Activated CD4-positive, alpha-beta memory T cell treated with anti-CD3 and anti-CD28 coated beads, Interleukin-2, amount 10 ng/mL, durations not matched to agents 7 days and 5 days (primary cell): ENCODE results near the gene ALK. TPM values are rescaled to one million over a fixed set of nuclear protein-coding genes. Genes with fewer than 3 reads are reported as not detected.

Experiments
- CTCF ChIA-PET: fragments of 350-600 bp; sonication (Branson Sonifier 250); formaldehyde crosslinking; loops from one replicate; lab custom pipeline; 2021; ENCODE audit warnings: antibody characterized with exemption, inconsistent platforms; lab: Charles Lee
- POLR2A ChIA-PET: fragments of 350-600 bp; sonication (Branson Sonifier 250); formaldehyde crosslinking; loops from one replicate; lab custom pipeline; 2021; ENCODE audit warnings: antibody characterized with exemption; lab: Charles Lee
- DNase-seq: peaks from one replicate; pipeline ENCODE4 v3.0.0-alpha.2; 2020
- H3K27ac Mint-ChIP-seq: one replicate; pipeline ENCODE4 v1.8.0; 2021; ENCODE audit warnings: mild to moderate bottlenecking, mixed read lengths
- H3K27me3 Mint-ChIP-seq: one replicate; pipeline ENCODE4 v1.8.0; 2021; ENCODE audit warnings: mixed read lengths
- H3K36me3 Mint-ChIP-seq: one replicate; pipeline ENCODE4 v1.8.0; 2021; ENCODE audit warnings: low read depth, mixed read lengths
- H3K4me1 Mint-ChIP-seq: one replicate; pipeline ENCODE4 v1.8.0; 2021; ENCODE audit warnings: mixed read lengths
- H3K4me3 Mint-ChIP-seq: one replicate; pipeline ENCODE4 v1.8.0; 2021; ENCODE audit warnings: mild to moderate bottlenecking, mixed read lengths
- H3K9me3 Mint-ChIP-seq: one replicate; pipeline ENCODE4 v1.8.0; 2021; ENCODE audit warnings: mixed read lengths
- total RNA-seq, 2 experiments: library from RNA; stranded (reverse); gene quantifications; one replicate each; pipeline ENCODE4 v1.2.3, GENCODE V29; 2021

ALK gene
- total RNA-seq, 2 experiments from 2014 or later, result not detected

- H3K4me1 Mint-ChIP-seq, result no peaks in the 10 kb centered on the region
- ChIA-PET POLR2A (no interaction called here), CTCF (no interaction called here)
- DNase-seq, result no peak
- peaks cover 17% of the 10 kb centered on the region for H3K27me3 Mint-ChIP-seq
- no peak overlapping the region for H3K27ac Mint-ChIP-seq
- no peaks in the 10 kb centered on the region for H3K9me3 Mint-ChIP-seq
- no peaks in the 10 kb centered on the region for H3K36me3 Mint-ChIP-seq
- no peak overlapping the region for H3K4me3 Mint-ChIP-seq
Observed at GRCh38 chr2:29724282-29724681, 197.1 kb downstream of the ALK start.

DNA sequence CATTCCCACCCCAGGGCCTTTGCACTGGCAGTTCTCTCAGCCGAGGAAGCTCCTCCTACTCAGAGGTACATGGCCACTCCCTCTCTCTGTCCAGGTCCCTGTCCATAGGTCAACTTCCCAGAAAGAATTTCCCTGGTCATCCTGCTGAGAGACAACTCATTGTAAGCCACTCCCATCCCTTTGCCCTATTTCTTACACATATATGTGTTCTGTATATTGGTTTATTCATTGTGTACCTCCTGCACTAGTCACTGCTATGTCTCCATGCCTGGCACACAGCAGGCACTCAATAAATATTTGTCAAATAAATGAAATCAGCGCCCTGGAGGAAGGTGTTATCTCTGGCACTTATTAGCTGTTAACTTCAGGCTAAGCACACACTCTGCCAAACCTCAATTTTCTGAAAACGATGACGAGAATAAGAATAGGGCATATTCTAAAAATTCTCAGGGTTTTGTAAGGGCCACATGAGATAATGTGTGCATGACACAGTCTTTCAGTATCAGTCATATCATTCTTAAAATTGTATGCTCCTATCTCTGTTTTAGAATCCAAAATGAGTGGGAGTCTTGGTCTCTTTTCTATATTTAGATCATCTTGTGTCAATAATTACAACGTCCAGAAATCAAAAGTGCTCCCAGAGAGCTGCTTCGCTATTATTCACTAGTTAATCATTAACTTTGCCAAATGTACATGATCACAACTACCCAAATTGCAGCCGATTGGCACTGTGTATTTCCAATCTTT is 198.0 kb downstream of the ALK start:
- Mint-ChIP-seq H3K9me3 (no peaks in the 10 kb centered on the region), H3K4me1 (no peaks in the 10 kb centered on the region), H3K27me3 (peaks cover 16% of the 10 kb centered on the region), H3K27ac (no peak overlapping the region), H3K4me3 (no peak overlapping the region), H3K36me3 (no peaks in the 10 kb centered on the region)
- POLR2A ChIA-PET, result no interaction called here
- CTCF ChIA-PET, result no interaction called here
- DNase-seq, result no peak

- Mint-ChIP-seq H3K27me3 (peaks cover 16% of the 10 kb centered on the region), H3K4me3 (no peak overlapping the region), H3K36me3 (no peaks in the 10 kb centered on the region), H3K27ac (no peak overlapping the region), H3K9me3 (no peaks in the 10 kb centered on the region), H3K4me1 (no peaks in the 10 kb centered on the region)
- CTCF ChIA-PET, result no interaction called here
- DNase-seq, result no peak
- POLR2A ChIA-PET, result no interaction called here
Observed at GRCh38 chr2:29719639-29720038, 201.7 kb downstream of the ALK start.

DNA sequence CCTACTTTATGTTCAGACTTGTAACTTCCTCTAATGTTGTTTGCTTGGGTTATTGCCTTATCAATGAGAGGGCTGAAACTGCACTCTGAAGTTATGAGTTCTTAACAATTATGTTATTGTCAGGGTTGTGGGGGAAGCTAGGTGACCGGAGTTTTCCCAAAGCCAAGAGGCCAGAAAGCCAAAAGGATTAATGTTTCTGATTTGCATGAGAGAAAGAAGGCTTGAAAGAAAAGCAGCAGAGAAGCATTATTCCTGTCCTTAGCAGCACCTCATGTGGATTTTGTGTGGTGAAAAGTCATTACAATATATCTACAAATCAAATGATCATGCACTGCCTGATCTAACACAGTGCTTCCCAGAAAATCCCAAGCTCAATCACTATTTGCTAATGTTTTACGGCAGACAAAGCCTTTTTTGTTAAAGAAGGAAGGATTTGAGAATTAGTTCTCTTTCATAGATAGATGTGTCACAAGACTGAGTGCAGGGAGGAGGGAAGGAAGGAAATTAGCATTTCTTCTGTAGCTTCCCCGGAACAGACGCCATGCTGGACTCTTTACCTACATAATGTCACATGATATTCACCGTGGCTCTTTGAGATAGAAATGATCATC is 203.2 kb downstream of the ALK start:
- H3K27me3 Mint-ChIP-seq, result peaks cover 16% of the 10 kb centered on the region
- CTCF ChIA-PET, result no interaction called here
- no peaks in the 10 kb centered on the region for H3K36me3 Mint-ChIP-seq
- H3K4me1 Mint-ChIP-seq, result no peaks in the 10 kb centered on the region
- H3K9me3 Mint-ChIP-seq, result no peaks in the 10 kb centered on the region
- POLR2A ChIA-PET, result no interaction called here
- H3K27ac Mint-ChIP-seq, result no peak overlapping the region
- no peak for DNase-seq
- H3K4me3 Mint-ChIP-seq, result no peak overlapping the region

- H3K36me3 Mint-ChIP-seq, result no peaks in the 10 kb centered on the region
- ChIA-PET CTCF (no interaction called here), POLR2A (no interaction called here)
- H3K4me1 Mint-ChIP-seq, result no peaks in the 10 kb centered on the region
- H3K9me3 Mint-ChIP-seq, result no peaks in the 10 kb centered on the region
- no peak for DNase-seq
- no peak overlapping the region for H3K4me3 Mint-ChIP-seq
- no peak overlapping the region for H3K27ac Mint-ChIP-seq
- H3K27me3 Mint-ChIP-seq, result peaks cover 2% of the 10 kb centered on the region
Observed at GRCh38 chr2:29715655-29716054, 205.7 kb downstream of the ALK start.

GRCh38 chr2:29714333-29714732 is 207.1 kb downstream of the ALK start:
- H3K4me1 Mint-ChIP-seq, result no peaks in the 10 kb centered on the region
- CTCF ChIA-PET, result no interaction called here
- no peaks in the 10 kb centered on the region for H3K9me3 Mint-ChIP-seq
- no peak for DNase-seq
- no peak overlapping the region for H3K27ac Mint-ChIP-seq
- H3K27me3 Mint-ChIP-seq, result peaks cover 2% of the 10 kb centered on the region
- POLR2A ChIA-PET, result no interaction called here
- no peaks in the 10 kb centered on the region for H3K36me3 Mint-ChIP-seq
- H3K4me3 Mint-ChIP-seq, result no peak overlapping the region

- CTCF ChIA-PET, result no interaction called here
- H3K9me3 Mint-ChIP-seq, result no peaks in the 10 kb centered on the region
- peaks cover 2% of the 10 kb centered on the region for H3K27me3 Mint-ChIP-seq
Observed at GRCh38 chr2:29706171-29706720, 215.1 kb downstream of the ALK start.

DNA sequence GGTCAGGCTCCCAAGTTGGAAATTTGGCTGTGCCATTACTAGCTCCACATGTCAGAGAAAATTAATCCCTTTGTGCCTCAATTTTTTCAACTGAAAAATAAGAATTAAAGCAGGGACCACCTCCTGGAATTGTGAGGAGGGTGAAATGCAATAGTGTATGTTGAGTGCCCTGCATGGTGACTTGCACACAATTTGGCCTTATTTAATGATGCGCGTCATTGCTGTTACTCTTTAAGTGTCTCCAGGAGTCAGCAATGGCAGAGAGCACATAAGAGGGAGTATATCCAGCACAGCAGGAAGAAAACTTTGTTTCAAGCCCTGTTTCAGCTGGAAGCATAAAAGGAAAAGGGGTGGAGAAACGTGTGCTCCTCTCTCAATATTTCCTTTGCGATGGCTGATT is 215.8 kb downstream of the ALK start:
- Mint-ChIP-seq H3K4me1 (no peaks in the 10 kb centered on the region), H3K4me3 (no peak overlapping the region), H3K9me3 (no peaks in the 10 kb centered on the region), H3K36me3 (no peaks in the 10 kb centered on the region), H3K27me3 (peaks cover 2% of the 10 kb centered on the region), H3K27ac (no peak overlapping the region)
- POLR2A ChIA-PET, result no interaction called here
- CTCF ChIA-PET, result no interaction called here
- DNase-seq, result no peak

More at GRCh38 chr2:29706171-29706720, 215.1 kb downstream of the ALK start:
- Mint-ChIP-seq H3K36me3 (no peaks in the 10 kb centered on the region), H3K27ac (no peak overlapping the region), H3K4me3 (no peak overlapping the region), H3K4me1 (no peaks in the 10 kb centered on the region)
- DNase-seq, result no peak
- POLR2A ChIA-PET, result no interaction called here

GRCh38 chr2:29703336-29703735 is 218.1 kb downstream of the ALK start:
- no peak overlapping the region for H3K27ac Mint-ChIP-seq
- no peak for DNase-seq
- H3K36me3 Mint-ChIP-seq, result no peaks in the 10 kb centered on the region
- POLR2A ChIA-PET, result no interaction called here
- CTCF ChIA-PET, result no interaction called here
- peaks cover 2% of the 10 kb centered on the region for H3K27me3 Mint-ChIP-seq
- H3K4me1 Mint-ChIP-seq, result no peaks in the 10 kb centered on the region
- no peaks in the 10 kb centered on the region for H3K9me3 Mint-ChIP-seq
- no peak overlapping the region for H3K4me3 Mint-ChIP-seq

- H3K9me3 Mint-ChIP-seq, result no peaks in the 10 kb centered on the region
- no peaks in the 10 kb centered on the region for H3K36me3 Mint-ChIP-seq
- H3K4me1 Mint-ChIP-seq, result no peaks in the 10 kb centered on the region
- no peak overlapping the region for H3K4me3 Mint-ChIP-seq
- H3K27me3 Mint-ChIP-seq, result peaks cover 2% of the 10 kb centered on the region
- ChIA-PET POLR2A (no interaction called here), CTCF (no interaction called here)
- no peak overlapping the region for H3K27ac Mint-ChIP-seq
- DNase-seq, result no peak
Observed at GRCh38 chr2:29702276-29702675, 219.1 kb downstream of the ALK start.

DNA sequence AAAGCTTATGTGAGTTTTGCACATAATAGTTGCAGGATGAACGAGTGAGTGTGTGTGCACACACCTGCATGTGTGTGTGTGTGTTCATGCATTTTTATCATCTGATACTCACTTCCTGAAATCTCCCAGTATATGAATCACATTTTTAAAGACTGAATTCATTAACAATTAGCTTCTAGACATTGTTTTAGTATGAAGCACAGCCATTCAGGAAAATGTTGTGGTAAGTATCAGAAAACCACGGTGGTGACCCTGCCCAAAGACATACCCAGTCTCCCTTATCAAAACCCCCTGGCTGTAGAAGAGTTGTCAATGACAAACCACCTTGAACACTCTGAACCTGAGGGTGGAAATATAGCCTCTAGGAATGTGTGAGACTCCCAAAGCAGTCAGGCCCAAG is 220.8 kb downstream of the ALK start:
- no peak for DNase-seq
- H3K36me3 Mint-ChIP-seq, result no peaks in the 10 kb centered on the region
- H3K9me3 Mint-ChIP-seq, result no peaks in the 10 kb centered on the region
- no peak overlapping the region for H3K4me3 Mint-ChIP-seq
- no peaks in the 10 kb centered on the region for H3K27me3 Mint-ChIP-seq
- ChIA-PET POLR2A (no interaction called here), CTCF (no interaction called here)
- no peaks in the 10 kb centered on the region for H3K4me1 Mint-ChIP-seq
- no peak overlapping the region for H3K27ac Mint-ChIP-seq

DNA sequence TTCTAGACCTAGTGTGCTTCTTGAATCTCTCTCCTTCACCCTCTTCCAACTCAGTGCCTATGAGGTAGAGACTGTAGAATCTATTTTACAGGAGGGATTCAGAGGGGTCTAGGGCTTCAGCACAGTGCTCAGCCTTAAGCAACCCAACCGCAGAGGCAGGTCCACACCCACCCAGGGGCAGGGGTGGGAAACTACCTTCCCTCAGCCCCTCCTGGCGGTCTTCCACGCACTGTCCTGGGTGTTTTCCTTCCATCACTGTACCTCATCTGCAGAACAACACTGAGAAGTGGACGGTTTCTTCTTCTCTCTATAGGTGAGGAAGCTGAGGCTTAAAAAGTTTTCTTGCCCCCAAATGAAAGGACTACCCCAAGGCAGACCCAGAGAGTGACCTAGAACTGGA is 222.3 kb downstream of the ALK start:
- H3K4me3 Mint-ChIP-seq, result no peak overlapping the region
- no peaks in the 10 kb centered on the region for H3K36me3 Mint-ChIP-seq
- CTCF ChIA-PET, result no interaction called here
- no peak overlapping the region for H3K27ac Mint-ChIP-seq
- peaks cover 3% of the 10 kb centered on the region for H3K27me3 Mint-ChIP-seq
- DNase-seq, result no peak
- no peaks in the 10 kb centered on the region for H3K9me3 Mint-ChIP-seq
- no peaks in the 10 kb centered on the region for H3K4me1 Mint-ChIP-seq
- POLR2A ChIA-PET, result no interaction called here

DNA sequence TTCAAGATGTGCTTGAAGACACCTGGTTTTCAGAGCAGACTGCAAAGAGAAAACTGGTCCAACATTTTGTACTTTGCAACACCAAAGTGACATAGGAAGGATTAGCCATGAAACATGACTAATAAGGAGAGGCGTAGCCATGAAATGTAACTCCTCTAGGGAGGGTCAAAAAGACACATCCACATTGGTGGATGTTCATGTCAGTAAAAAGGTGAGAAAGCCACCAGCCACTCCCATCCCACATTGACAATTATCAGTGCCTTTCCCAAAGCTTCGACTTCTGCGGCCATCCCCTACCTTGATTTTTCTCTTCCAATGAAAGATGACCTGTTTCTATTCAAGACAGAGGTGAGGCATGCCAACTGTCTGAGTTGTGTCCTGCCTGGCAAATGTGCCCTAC is 223.2 kb downstream of the ALK start:
- POLR2A ChIA-PET, result no interaction called here
- Mint-ChIP-seq H3K4me1 (no peaks in the 10 kb centered on the region), H3K9me3 (no peaks in the 10 kb centered on the region)

DNA sequence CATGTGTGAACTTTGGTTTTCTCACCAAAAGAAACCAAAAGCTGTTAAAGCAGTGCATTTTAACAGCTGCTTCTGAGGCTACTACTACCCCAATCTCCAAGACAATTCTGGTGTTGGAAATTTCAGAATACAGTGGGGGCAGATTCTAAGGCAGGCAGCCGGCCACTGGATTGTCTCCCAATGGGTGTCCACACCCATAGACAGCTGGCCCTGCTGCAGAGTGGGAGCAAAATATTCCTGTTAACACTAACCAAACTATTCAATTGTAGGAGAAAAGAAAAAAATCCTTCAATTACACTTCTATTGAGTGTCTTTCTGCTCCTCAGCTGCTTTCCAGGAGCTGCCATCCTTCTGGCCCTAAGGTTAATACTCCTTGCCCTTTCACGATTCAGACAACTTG is 223.7 kb downstream of the ALK start:
- POLR2A ChIA-PET, result no interaction called here
- Mint-ChIP-seq H3K4me1 (no peaks in the 10 kb centered on the region), H3K27me3 (peaks cover 3% of the 10 kb centered on the region), H3K9me3 (no peaks in the 10 kb centered on the region), H3K27ac (no peak overlapping the region), H3K4me3 (no peak overlapping the region), H3K36me3 (no peaks in the 10 kb centered on the region)
- CTCF ChIA-PET, result no interaction called here
- no peak for DNase-seq

More for the DNA sequence above, 223.2 kb downstream of the ALK start:
- Mint-ChIP-seq H3K36me3 (no peaks in the 10 kb centered on the region), H3K4me3 (no peak overlapping the region), H3K27ac (no peak overlapping the region), H3K27me3 (peaks cover 3% of the 10 kb centered on the region)
- no peak for DNase-seq
- CTCF ChIA-PET, result no interaction called here
